ENCODE measurements around the gene BORCS6.

DNA sequence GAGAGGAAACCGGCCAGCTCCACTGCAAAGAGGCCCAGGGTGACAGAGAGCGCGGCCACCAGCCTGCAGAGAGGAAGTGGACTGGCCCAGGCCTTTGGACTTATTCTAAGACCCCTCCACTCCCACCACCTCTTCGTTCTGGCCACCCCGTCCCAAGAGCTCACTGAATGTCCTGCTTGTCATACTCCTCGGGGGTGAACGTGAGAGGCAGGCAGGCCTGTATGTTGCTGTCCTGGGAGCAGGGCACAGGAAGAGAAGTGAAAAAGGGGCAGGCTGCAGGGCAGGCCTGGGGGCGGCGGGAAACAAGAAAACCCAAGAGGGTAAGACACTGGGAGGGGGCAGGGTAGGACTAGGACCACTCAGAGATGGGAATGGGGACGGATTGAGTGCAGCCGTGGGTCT lies 14.2 kb downstream of the BORCS6 start:
- TF ChIP-seq, protein P1, sequence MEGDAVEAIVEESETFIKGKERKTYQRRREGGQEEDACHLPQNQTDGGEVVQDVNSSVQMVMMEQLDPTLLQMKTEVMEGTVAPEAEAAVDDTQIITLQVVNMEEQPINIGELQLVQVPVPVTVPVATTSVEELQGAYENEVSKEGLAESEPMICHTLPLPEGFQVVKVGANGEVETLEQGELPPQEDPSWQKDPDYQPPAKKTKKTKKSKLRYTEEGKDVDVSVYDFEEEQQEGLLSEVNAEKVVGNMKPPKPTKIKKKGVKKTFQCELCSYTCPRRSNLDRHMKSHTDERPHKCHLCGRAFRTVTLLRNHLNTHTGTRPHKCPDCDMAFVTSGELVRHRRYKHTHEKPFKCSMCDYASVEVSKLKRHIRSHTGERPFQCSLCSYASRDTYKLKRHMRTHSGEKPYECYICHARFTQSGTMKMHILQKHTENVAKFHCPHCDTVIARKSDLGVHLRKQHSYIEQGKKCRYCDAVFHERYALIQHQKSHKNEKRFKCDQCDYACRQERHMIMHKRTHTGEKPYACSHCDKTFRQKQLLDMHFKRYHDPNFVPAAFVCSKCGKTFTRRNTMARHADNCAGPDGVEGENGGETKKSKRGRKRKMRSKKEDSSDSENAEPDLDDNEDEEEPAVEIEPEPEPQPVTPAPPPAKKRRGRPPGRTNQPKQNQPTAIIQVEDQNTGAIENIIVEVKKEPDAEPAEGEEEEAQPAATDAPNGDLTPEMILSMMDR (conservative IDR thresholded peaks at IDR 0.05; ENCODE audit: low read depth, low read length): no peak
- TF ChIP-seq, protein P2, sequence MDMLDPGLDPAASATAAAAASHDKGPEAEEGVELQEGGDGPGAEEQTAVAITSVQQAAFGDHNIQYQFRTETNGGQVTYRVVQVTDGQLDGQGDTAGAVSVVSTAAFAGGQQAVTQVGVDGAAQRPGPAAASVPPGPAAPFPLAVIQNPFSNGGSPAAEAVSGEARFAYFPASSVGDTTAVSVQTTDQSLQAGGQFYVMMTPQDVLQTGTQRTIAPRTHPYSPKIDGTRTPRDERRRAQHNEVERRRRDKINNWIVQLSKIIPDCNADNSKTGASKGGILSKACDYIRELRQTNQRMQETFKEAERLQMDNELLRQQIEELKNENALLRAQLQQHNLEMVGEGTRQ (IDR thresholded peaks at IDR 0.05; ENCODE audit: low read depth, low read length): no peak
- TF ChIP-seq CEBPB (IDR thresholded peaks at IDR 0.05; ENCODE audit: low read depth, low read length): no peak
- TF ChIP-seq SMC3 (IDR thresholded peaks at IDR 0.05; ENCODE audit: low read depth, low read length): no peak
- no peak for TF ChIP-seq MAFK (IDR thresholded peaks at IDR 0.05; ENCODE audit: low read depth, low read length)
- TF ChIP-seq FOS (IDR thresholded peaks at IDR 0.05; ENCODE audit: low read depth, low read length): no peak
- no peak for TF ChIP-seq POLR2A (IDR thresholded peaks at IDR 0.05; ENCODE audit: low read depth, low read length)
- no peak for TF ChIP-seq BHLHE40 (IDR thresholded peaks at IDR 0.05; ENCODE audit: low read depth, low read length)
- TF ChIP-seq RAD21 (IDR thresholded peaks at IDR 0.05; ENCODE audit: low read length): no peak
- TF ChIP-seq RFX5 (IDR thresholded peaks at IDR 0.05; ENCODE audit: low read depth, low read length): no peak
- TF ChIP-seq RCOR1 (IDR thresholded peaks at IDR 0.05; ENCODE audit: insufficient replicate concordance, low read length): no peak

Measured in IMR-90 (cell line).